Measurements from ENCODE around the gene SPON1. TPM values are rescaled to one million over a fixed set of nuclear protein-coding genes. Genes with fewer than 3 reads are reported as not detected.

SPON1 gene
- total and polyA plus RNA-seq, 2 of the 8 experiments (the other 6 are each of a cell fraction or from before 2014, with no cell fraction given): 1.5 to 5.4 TPM

DNA sequence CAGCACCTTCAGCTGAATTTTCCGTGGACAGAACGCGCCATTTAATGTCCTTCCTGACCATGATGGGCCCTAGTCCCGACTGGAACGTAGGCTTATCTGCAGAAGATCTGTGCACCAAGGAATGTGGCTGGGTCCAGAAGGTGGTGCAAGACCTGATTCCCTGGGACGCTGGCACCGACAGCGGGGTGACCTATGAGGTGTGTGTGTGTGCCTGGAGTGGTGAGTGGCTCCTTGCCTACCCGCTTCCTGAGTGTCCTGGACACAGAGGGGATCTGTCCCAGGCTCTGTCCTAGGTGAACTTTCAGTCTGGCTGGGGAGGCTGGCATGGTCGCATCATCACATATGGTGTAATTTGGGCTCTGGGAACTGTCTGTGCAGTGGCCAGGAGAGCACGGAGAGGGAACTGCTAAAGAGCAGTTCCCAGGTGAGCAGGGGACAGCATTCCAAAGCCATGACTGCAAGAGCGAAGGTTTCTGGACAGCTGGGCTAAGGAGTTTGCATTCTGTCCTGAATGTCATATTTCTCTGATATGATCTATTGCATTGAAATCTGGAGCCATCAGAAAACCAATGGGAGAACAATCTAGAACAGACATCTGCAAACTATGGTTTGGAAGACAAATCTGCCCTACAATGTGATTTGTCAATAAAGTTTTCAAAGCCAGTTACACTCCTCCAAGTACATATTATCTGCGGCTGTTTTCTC lies 292.2 kb downstream of the SPON1 start:
- FAIRE-seq: no peak
- H3K79me1 ChIP-seq (ENCODE audit: low read depth, low read length): no peaks in the 10 kb centered on the region
- H3K9me3 ChIP-seq (ENCODE audit: insufficient read depth in 2 of 2, low read depth in 1 of 2, low read length in 1 of 2): no peaks in the 10 kb centered on the region
- H2AK5ac ChIP-seq (ENCODE audit: low read depth, low read length): no peak overlapping the region
- H4K20me1 ChIP-seq (replicated peaks in 1 of 2; ENCODE audit: control insufficient read depth in 1 of 2, insufficient read depth in 2 of 2, low read length in 2 of 2): no peaks in the 10 kb centered on the region
- no peak overlapping the region for H3K9ac ChIP-seq (replicated peaks in 1 of 4; ENCODE audit: extremely low read depth in 1 of 4, low read depth in 3 of 4, low read length in 3 of 4)
- H2BK5ac ChIP-seq (ENCODE audit: low read depth, low read length): no peak overlapping the region
- no peak overlapping the region for H2BK20ac ChIP-seq (ENCODE audit: low read length)
- no peak overlapping the region for H3K14ac ChIP-seq (ENCODE audit: insufficient read length)
- H4K8ac ChIP-seq (ENCODE audit: extremely low read depth, insufficient read depth, low read length): no peak overlapping the region
- ChIA-PET CTCF (ENCODE audit: partially characterized antibody) (interaction anchor here (0.6 to 5.7 kb wide), 8 partner anchors 10 to 482 kb away, joined by 3 to 66 read pairs (median 6); no protein-coding TSS in a partner anchor), POLR2A (ENCODE audit: partially characterized antibody) (no interaction called here)
- H4K5ac ChIP-seq (ENCODE audit: insufficient read length, low read depth, low read length): no peak overlapping the region
- H3K79me2 ChIP-seq (ENCODE audit: control insufficient read depth in 1 of 2, insufficient read depth in 2 of 2, low read length in 2 of 2): no peaks in the 10 kb centered on the region
- no peaks in the 10 kb centered on the region for H3K23me2 ChIP-seq (ENCODE audit: low read depth, low read length)
- no peaks in the 10 kb centered on the region; a peak in 1 of 7 replicates for H3K4me1 ChIP-seq (replicated peaks in 1 of 4; ENCODE audit: control insufficient read depth in 3 of 4, insufficient read depth in 4 of 4, low read length in 3 of 4)
- H3K18ac ChIP-seq (ENCODE audit: extremely low read depth, low read length): no peak overlapping the region
- TF ChIP-seq TAF1 (IDR thresholded peaks at IDR 0.05; ENCODE audit: low read depth, low read length): no peak
- H2BK12ac ChIP-seq (ENCODE audit: low read depth, low read length): no peak overlapping the region
- H3K23ac ChIP-seq (ENCODE audit: insufficient read length): no peak overlapping the region
- no peak overlapping the region for H3K4me2 ChIP-seq (ENCODE audit: insufficient read depth in 1 of 2, low read depth in 2 of 2, low read length in 2 of 2)
- no peak overlapping the region for H2BK120ac ChIP-seq (replicated peaks; ENCODE audit: low read depth, low read length)
- no peak overlapping the region for H4K91ac ChIP-seq (replicated peaks; ENCODE audit: insufficient read length, low read length)
- H3K27ac ChIP-seq (ENCODE audit: low read depth, low read length): no peak overlapping the region
- no peaks in the 10 kb centered on the region for H3K36me3 ChIP-seq (ENCODE audit: control insufficient read depth in 2 of 4, insufficient read depth in 4 of 4, low read length in 3 of 4)
- 91% methylated on average over 13 of the region's 13 CpGs; no CpG with 5 or more reads in 1 of the 2 experiments for WGBS, 2 experiments (ENCODE audit: extremely low coverage in 1 of 2, insufficient coverage in 1 of 2, insufficient read length in 1 of 2, insufficient replicate concordance in 2 of 2, low coverage in 1 of 2, low lambda C conversion rate in 2 of 2, missing lambda C conversion rate in 1 of 2)
- no peaks in the 10 kb centered on the region for H3K27me3 ChIP-seq (replicated peaks in 1 of 4; ENCODE audit: control insufficient read depth in 3 of 4, extremely low read depth in 1 of 4, insufficient read depth in 3 of 4, low read length in 3 of 4)
- no peak overlapping the region for H3K4me3 ChIP-seq (ENCODE audit: extremely low read depth in 1 of 4, insufficient read depth in 2 of 4, low read depth in 3 of 4, low read length in 4 of 4)
- DNase-seq (ENCODE audit: low read depth in 1 of 2, low spot score in 2 of 2): no peak
- no peak overlapping the region for H2BK15ac ChIP-seq (ENCODE audit: low read length)
- no peak overlapping the region for H2AFZ ChIP-seq (ENCODE audit: low read length)
- H3K4ac ChIP-seq (replicated peaks; ENCODE audit: insufficient read length, low read depth, low read length): no peak overlapping the region
- H3K56ac ChIP-seq (replicated peaks; ENCODE audit: insufficient read length, low read depth, low read length): no peak overlapping the region
